ENCODE data around the gene C4orf54. TPM values are rescaled to one million over a fixed set of nuclear protein-coding genes. Genes with fewer than 3 reads are reported as not detected.

The C4orf54 gene
- total RNA-seq, 1 donor from 2014 or later, result not detected

DNA sequence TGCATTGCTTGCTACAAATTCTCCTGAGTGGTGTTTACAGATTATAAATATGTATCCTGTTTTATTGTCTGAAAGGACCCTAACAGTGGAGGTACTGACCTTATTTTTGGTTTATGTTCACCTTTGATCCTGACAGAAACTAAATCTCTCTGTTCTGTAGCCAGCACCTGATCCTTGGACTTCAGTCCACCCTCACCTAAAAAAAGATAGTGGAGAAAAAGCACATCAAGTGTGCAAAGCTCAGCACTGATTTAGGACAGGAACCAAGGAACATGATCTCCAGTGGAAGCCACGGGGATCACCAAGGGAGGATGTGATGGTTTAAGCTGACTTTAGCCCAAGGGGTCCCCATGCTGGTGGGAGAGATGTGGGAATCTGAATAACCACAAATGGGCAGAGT is 22.3 kb upstream of the C4orf54 start:
- Histone ChIP-seq H3K9me3 (ENCODE audit: low read depth) (no peaks in the 10 kb centered on the region), H3F3A (ENCODE audit: low read depth) (no peaks in the 10 kb centered on the region), H2AFZ (replicated peaks) (no peak overlapping the region), H3K27ac (no peak overlapping the region), H3K4me1 (no peaks in the 10 kb centered on the region), H4K20me1 (ENCODE audit: low read depth) (no peaks in the 10 kb centered on the region), H3K79me2 (ENCODE audit: low read depth) (no peaks in the 10 kb centered on the region), H3K36me3 (no peaks in the 10 kb centered on the region), H3K4me3 (no peak overlapping the region), H3K9ac (no peak overlapping the region), H3K4me2 (no peak overlapping the region), H3K27me3 (no peaks in the 10 kb centered on the region)
- no peak overlapping the region for H3K27ac Mint-ChIP-seq
- H3K4me3 Mint-ChIP-seq, result no peak overlapping the region
- no peak for TF ChIP-seq EZH2 (IDR thresholded peaks at IDR 0.05)
- no peak for TF ChIP-seq EZH2phosphoT487 (IDR thresholded peaks at IDR 0.05)
- TF ChIP-seq, protein P1, sequence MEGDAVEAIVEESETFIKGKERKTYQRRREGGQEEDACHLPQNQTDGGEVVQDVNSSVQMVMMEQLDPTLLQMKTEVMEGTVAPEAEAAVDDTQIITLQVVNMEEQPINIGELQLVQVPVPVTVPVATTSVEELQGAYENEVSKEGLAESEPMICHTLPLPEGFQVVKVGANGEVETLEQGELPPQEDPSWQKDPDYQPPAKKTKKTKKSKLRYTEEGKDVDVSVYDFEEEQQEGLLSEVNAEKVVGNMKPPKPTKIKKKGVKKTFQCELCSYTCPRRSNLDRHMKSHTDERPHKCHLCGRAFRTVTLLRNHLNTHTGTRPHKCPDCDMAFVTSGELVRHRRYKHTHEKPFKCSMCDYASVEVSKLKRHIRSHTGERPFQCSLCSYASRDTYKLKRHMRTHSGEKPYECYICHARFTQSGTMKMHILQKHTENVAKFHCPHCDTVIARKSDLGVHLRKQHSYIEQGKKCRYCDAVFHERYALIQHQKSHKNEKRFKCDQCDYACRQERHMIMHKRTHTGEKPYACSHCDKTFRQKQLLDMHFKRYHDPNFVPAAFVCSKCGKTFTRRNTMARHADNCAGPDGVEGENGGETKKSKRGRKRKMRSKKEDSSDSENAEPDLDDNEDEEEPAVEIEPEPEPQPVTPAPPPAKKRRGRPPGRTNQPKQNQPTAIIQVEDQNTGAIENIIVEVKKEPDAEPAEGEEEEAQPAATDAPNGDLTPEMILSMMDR (IDR thresholded peaks at IDR 0.05), result no peak
- H3K9me3 Mint-ChIP-seq, result peaks cover 1% of the 10 kb centered on the region
- DNase-seq (ENCODE audit: low spot score), result no peak
- no peaks in the 10 kb centered on the region for H3K27me3 Mint-ChIP-seq (ENCODE audit: insufficient read depth, low read depth)
- peaks cover 6% of the 10 kb centered on the region for H3K4me1 Mint-ChIP-seq
- no peaks in the 10 kb centered on the region for H3K36me3 Mint-ChIP-seq

DNA sequence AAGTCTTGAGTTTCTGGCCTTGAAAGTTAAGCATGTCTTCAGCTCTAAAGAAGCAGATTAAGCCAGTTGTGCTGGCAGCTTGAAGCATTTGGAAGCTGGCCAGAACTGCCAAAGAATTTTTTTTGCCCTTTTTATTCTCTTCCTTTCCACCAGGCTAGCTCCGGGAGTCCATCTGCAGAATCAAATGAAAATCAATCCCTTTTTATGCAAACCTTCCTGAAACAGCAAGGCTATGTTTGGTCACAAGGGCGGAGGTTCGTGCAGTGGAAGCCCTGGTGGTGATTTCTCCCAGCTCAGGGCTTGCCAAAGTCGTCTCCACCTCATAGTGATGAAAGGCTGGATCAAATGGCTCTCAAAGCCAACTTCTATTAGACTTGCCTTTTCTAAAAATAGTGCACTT is 21.6 kb upstream of the C4orf54 start:
- H3K4me1 Mint-ChIP-seq, result peaks cover 6% of the 10 kb centered on the region
- Histone ChIP-seq H3K4me1 (no peaks in the 10 kb centered on the region), H2AFZ (replicated peaks) (no peak overlapping the region), H3K9me3 (ENCODE audit: low read depth) (no peaks in the 10 kb centered on the region), H3F3A (ENCODE audit: low read depth) (no peaks in the 10 kb centered on the region), H3K27ac (no peak overlapping the region), H4K20me1 (ENCODE audit: low read depth) (no peaks in the 10 kb centered on the region), H3K9ac (no peak overlapping the region), H3K4me3 (no peak overlapping the region), H3K27me3 (no peaks in the 10 kb centered on the region), H3K36me3 (no peaks in the 10 kb centered on the region), H3K79me2 (ENCODE audit: low read depth) (no peaks in the 10 kb centered on the region), H3K4me2 (no peak overlapping the region)
- no peaks in the 10 kb centered on the region for H3K36me3 Mint-ChIP-seq
- H3K4me3 Mint-ChIP-seq, result no peak overlapping the region
- H3K27ac Mint-ChIP-seq, result peak overlapping the region; percentile 77
- H3K9me3 Mint-ChIP-seq, result peaks cover 3% of the 10 kb centered on the region
- H3K27me3 Mint-ChIP-seq (ENCODE audit: insufficient read depth, low read depth), result no peaks in the 10 kb centered on the region
- no peak for DNase-seq (ENCODE audit: low spot score)
- TF ChIP-seq, protein P1 (IDR thresholded peaks at IDR 0.05), result no peak
- no peak for TF ChIP-seq EZH2 (IDR thresholded peaks at IDR 0.05)
- TF ChIP-seq EZH2phosphoT487 (IDR thresholded peaks at IDR 0.05), result no peak

DNA sequence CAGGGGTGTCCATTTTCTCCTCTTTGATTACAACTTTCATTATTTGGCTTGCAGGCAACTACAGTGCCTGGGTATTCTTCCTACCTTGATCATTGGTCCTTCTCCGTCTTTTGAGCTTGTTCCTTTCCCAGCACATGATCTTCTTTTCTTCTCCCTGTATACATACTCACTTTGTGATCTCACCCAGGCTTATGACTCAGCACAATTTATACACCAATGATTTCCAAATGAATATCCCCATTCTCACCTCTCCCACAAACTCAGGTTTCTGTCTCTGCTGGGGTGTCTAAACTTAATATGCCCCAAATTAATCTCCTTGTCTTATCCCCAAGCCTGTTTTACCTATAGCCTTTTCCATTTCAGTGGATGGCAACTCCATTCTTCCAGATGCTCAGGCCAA is 19.5 kb upstream of the C4orf54 start:
- Histone ChIP-seq H3K27ac (no peak overlapping the region), H4K20me1 (ENCODE audit: low read depth) (no peaks in the 10 kb centered on the region), H3F3A (ENCODE audit: low read depth) (no peaks in the 10 kb centered on the region), H3K36me3 (no peaks in the 10 kb centered on the region), H3K4me3 (no peak overlapping the region), H2AFZ (replicated peaks) (no peak overlapping the region), H3K4me1 (no peaks in the 10 kb centered on the region), H3K79me2 (ENCODE audit: low read depth) (no peaks in the 10 kb centered on the region), H3K9me3 (ENCODE audit: low read depth) (no peaks in the 10 kb centered on the region), H3K27me3 (no peaks in the 10 kb centered on the region), H3K4me2 (no peak overlapping the region), H3K9ac (no peak overlapping the region)
- no peak overlapping the region for H3K4me3 Mint-ChIP-seq
- no peaks in the 10 kb centered on the region for H3K27me3 Mint-ChIP-seq (ENCODE audit: insufficient read depth, low read depth)
- H3K36me3 Mint-ChIP-seq, result peaks cover 2% of the 10 kb centered on the region
- peaks cover 6% of the 10 kb centered on the region for H3K4me1 Mint-ChIP-seq
- DNase-seq (ENCODE audit: low spot score), result no peak
- H3K9me3 Mint-ChIP-seq, result peaks cover 17% of the 10 kb centered on the region
- TF ChIP-seq EZH2 (IDR thresholded peaks at IDR 0.05) (no peak), EZH2phosphoT487 (IDR thresholded peaks at IDR 0.05) (no peak)
- TF ChIP-seq, protein P1 (IDR thresholded peaks at IDR 0.05), result no peak
- no peak overlapping the region for H3K27ac Mint-ChIP-seq
